Measurements from ENCODE around the gene SHF.

Gene SHF

GRCh38 chr15:45151998-45152828 lies 35.6 kb downstream of the SHF start:
- Histone ChIP-seq H2AFZ (ENCODE audit: low read depth, low read length) (no peak overlapping the region), H3K9me3 (ENCODE audit: insufficient read depth, low read length, severe bottlenecking) (no peaks in the 10 kb centered on the region), H3K27me3 (ENCODE audit: insufficient read depth, low read length, poor library complexity) (no peaks in the 10 kb centered on the region), H3K79me2 (ENCODE audit: insufficient read depth, low read length) (no peaks in the 10 kb centered on the region), H3K36me3 (ENCODE audit: insufficient read depth, low read length) (no peaks in the 10 kb centered on the region), H3K9ac (ENCODE audit: low read depth, low read length) (no peak overlapping the region), H3K4me2 (ENCODE audit: insufficient read depth, low read length) (no peak overlapping the region), H3K4me3 (ENCODE audit: low read depth in 1 of 2, low read length in 2 of 2) (no peak overlapping the region), H4K20me1 (ENCODE audit: insufficient read depth, low read length) (peaks cover 3% of the 10 kb centered on the region), H3K27ac (ENCODE audit: low read length) (no peak overlapping the region), H3K4me1 (ENCODE audit: insufficient read depth, low read length) (no peaks in the 10 kb centered on the region)
- no peak for DNase-seq
- TF ChIP-seq CTCF (IDR thresholded peaks at IDR 0.05; ENCODE audit: borderline replicate concordance, extremely low read depth, low read length, poor library complexity, severe bottlenecking): no peak
- TF ChIP-seq EZH2 (IDR thresholded peaks at IDR 0.05; ENCODE audit: borderline replicate concordance, low read depth, low read length, severe bottlenecking): no peak
- no peak for ATAC-seq (ENCODE audit: insufficient read depth, low read depth)

- ATAC-seq (ENCODE audit: insufficient read depth, low read depth) (no peak), DNase-seq (no peak)
- H3K4me1 ChIP-seq (ENCODE audit: insufficient read depth, low read length): no peaks in the 10 kb centered on the region
- H4K20me1 ChIP-seq (ENCODE audit: insufficient read depth, low read length): no peaks in the 10 kb centered on the region
- no peak overlapping the region for H3K27ac ChIP-seq (ENCODE audit: low read length)
- no peak overlapping the region for H3K9ac ChIP-seq (ENCODE audit: low read depth, low read length)
- TF ChIP-seq CTCF (IDR thresholded peaks at IDR 0.05; ENCODE audit: borderline replicate concordance, extremely low read depth, low read length, poor library complexity, severe bottlenecking): no peak
- no peak for TF ChIP-seq EZH2 (IDR thresholded peaks at IDR 0.05; ENCODE audit: borderline replicate concordance, low read depth, low read length, severe bottlenecking)
- no peaks in the 10 kb centered on the region for H3K36me3 ChIP-seq (ENCODE audit: insufficient read depth, low read length)
- no peak overlapping the region for H2AFZ ChIP-seq (ENCODE audit: low read depth, low read length)
- H3K4me2 ChIP-seq (ENCODE audit: insufficient read depth, low read length): no peak overlapping the region
- no peaks in the 10 kb centered on the region for H3K27me3 ChIP-seq (ENCODE audit: insufficient read depth, low read length, poor library complexity)
- no peaks in the 10 kb centered on the region for H3K9me3 ChIP-seq (ENCODE audit: insufficient read depth, low read length, severe bottlenecking)
- no peak overlapping the region for H3K4me3 ChIP-seq (ENCODE audit: low read depth in 1 of 2, low read length in 2 of 2)
- no peaks in the 10 kb centered on the region for H3K79me2 ChIP-seq (ENCODE audit: insufficient read depth, low read length)
Observed at GRCh38 chr15:45150997-45151396, 36.8 kb downstream of the SHF start.

GRCh38 chr15:45150481-45150880 lies 37.3 kb downstream of the SHF start:
- Histone ChIP-seq H3K36me3 (ENCODE audit: insufficient read depth, low read length) (no peaks in the 10 kb centered on the region), H3K4me1 (ENCODE audit: insufficient read depth, low read length) (no peaks in the 10 kb centered on the region), H4K20me1 (ENCODE audit: insufficient read depth, low read length) (no peaks in the 10 kb centered on the region), H3K4me2 (ENCODE audit: insufficient read depth, low read length) (no peak overlapping the region), H3K27ac (ENCODE audit: low read length) (no peak overlapping the region), H2AFZ (ENCODE audit: low read depth, low read length) (no peak overlapping the region), H3K9me3 (ENCODE audit: insufficient read depth, low read length, severe bottlenecking) (no peaks in the 10 kb centered on the region), H3K27me3 (ENCODE audit: insufficient read depth, low read length, poor library complexity) (no peaks in the 10 kb centered on the region), H3K4me3 (ENCODE audit: low read depth in 1 of 2, low read length in 2 of 2) (no peak overlapping the region), H3K79me2 (ENCODE audit: insufficient read depth, low read length) (no peaks in the 10 kb centered on the region), H3K9ac (ENCODE audit: low read depth, low read length) (no peak overlapping the region)
- DNase-seq: no peak
- no peak for TF ChIP-seq EZH2 (IDR thresholded peaks at IDR 0.05; ENCODE audit: borderline replicate concordance, low read depth, low read length, severe bottlenecking)
- TF ChIP-seq CTCF (IDR thresholded peaks at IDR 0.05; ENCODE audit: borderline replicate concordance, extremely low read depth, low read length, poor library complexity, severe bottlenecking): no peak
- no peak for ATAC-seq (ENCODE audit: insufficient read depth, low read depth)

Data from DND-41 (cell line).